HG03439 (cell line): ENCODE data around the gene PARK7.

Source experiments
- ATAC-seq: cut with Tn5 transposase; IDR thresholded peaks from one replicate; pipeline ENCODE4 v1.9.1; 2021; ENCODE audit warnings: mild to moderate bottlenecking, moderate library complexity; ENCODE audit not compliant: unreplicated experiment

The PARK7 gene

GRCh38 chr1:7980984-7981383, 19.5 kb downstream of the PARK7 start:
- no peak for ATAC-seq

- no peak for ATAC-seq
Observed at GRCh38 chr1:7983086-7983778, 21.7 kb downstream of the PARK7 start.

GRCh38 chr1:7984811-7985210, 23.3 kb downstream of the PARK7 start:
- ATAC-seq, result no peak

- no peak for ATAC-seq
Observed at GRCh38 chr1:7985851-7986612, 24.5 kb downstream of the PARK7 start.

- ATAC-seq, result no peak
Observed at GRCh38 chr1:7987528-7987927, 26.0 kb downstream of the PARK7 start.

GRCh38 chr1:7988576-7988975, 27.1 kb downstream of the PARK7 start:
- ATAC-seq, result no peak

GRCh38 chr1:7989762-7990428, 28.4 kb downstream of the PARK7 start:
- no peak for ATAC-seq

- ATAC-seq, result no peak
Observed at GRCh38 chr1:7991504-7992440, 30.3 kb downstream of the PARK7 start.

- no peak for ATAC-seq
Observed at GRCh38 chr1:7992885-7993284, 31.4 kb downstream of the PARK7 start.

GRCh38 chr1:7993593-7994479, 32.3 kb downstream of the PARK7 start:
- ATAC-seq, result peak; percentile 84

GRCh38 chr1:7994827-7995226, 33.3 kb downstream of the PARK7 start:
- no peak for ATAC-seq

- ATAC-seq, result no peak
Observed at GRCh38 chr1:7995437-7995836, 33.9 kb downstream of the PARK7 start.

GRCh38 chr1:8002329-8002910, 40.9 kb downstream of the PARK7 start:
- no peak for ATAC-seq

- no peak for ATAC-seq
Observed at GRCh38 chr1:8002921-8003320, 41.4 kb downstream of the PARK7 start.

GRCh38 chr1:8003438-8004112, 42.1 kb downstream of the PARK7 start:
- ATAC-seq, result no peak

GRCh38 chr1:8004113-8004802, 42.7 kb downstream of the PARK7 start:
- no peak for ATAC-seq

- no peak for ATAC-seq
Observed at GRCh38 chr1:8004803-8005573, 43.5 kb downstream of the PARK7 start.
